ENCODE results near the gene CEP135.

Gene CEP135

DNA sequence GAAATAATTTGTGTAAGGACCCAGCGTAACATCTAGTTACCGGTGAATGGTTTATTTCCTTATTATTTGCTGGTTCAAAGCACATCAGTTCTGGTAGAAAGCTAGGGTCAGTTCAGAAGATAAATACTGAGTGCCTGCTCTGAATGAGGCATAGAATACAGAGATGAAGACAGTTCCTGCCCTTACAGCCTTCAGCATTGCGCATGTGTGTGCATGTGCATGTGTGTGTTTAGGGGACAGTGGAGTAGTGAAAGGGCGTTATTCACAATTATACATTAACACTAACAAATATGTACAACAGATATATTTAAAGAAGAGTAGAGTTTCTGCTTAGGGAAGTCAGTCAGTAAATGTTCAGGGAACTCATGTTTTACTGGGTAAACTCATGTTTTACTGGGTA is 29.1 kb downstream of the CEP135 start:
- Histone ChIP-seq H3K4me1 (ENCODE audit: control insufficient read depth, low read depth, low read length) (peaks cover 11% of the 10 kb centered on the region), H3K9me3 (ENCODE audit: control insufficient read depth, low read depth, low read length) (no peaks in the 10 kb centered on the region), H3K4me3 (ENCODE audit: low read length) (no peak overlapping the region), H3K27me3 (ENCODE audit: control insufficient read depth, insufficient read depth, low read length) (no peaks in the 10 kb centered on the region), H3K36me3 (ENCODE audit: control insufficient read depth, low read depth, low read length) (peaks cover 9% of the 10 kb centered on the region), H3K27ac (ENCODE audit: low read length) (no peak overlapping the region), H3K9ac (ENCODE audit: low read length) (no peak overlapping the region)

DNA sequence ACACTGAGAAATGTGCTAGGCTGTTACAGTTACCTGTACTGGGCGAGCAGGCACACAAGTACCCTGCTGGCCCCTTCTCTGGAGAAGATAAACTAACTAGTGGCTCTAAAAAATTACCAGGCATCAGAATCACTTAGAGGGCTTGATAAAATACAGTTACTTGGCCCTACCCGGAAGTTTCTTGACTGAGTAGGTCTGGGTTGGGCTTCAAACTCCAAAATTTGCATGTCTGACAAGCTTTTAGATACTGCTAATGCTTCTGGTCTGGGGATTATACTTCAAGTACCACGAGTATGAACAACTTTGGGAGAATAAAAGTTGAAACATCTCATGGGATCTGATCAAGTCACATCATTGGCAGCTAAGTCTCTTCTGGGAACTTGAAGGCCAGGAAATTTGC is 30.8 kb downstream of the CEP135 start:
- Histone ChIP-seq H3K4me1 (ENCODE audit: control insufficient read depth, low read depth, low read length) (no peaks in the 10 kb centered on the region), H3K27ac (ENCODE audit: low read length) (no peak overlapping the region), H3K36me3 (ENCODE audit: control insufficient read depth, low read depth, low read length) (peaks cover 13% of the 10 kb centered on the region), H3K27me3 (ENCODE audit: control insufficient read depth, insufficient read depth, low read length) (no peaks in the 10 kb centered on the region), H3K9ac (ENCODE audit: low read length) (no peak overlapping the region), H3K4me3 (ENCODE audit: low read length) (no peak overlapping the region), H3K9me3 (ENCODE audit: control insufficient read depth, low read depth, low read length) (no peaks in the 10 kb centered on the region)

DNA sequence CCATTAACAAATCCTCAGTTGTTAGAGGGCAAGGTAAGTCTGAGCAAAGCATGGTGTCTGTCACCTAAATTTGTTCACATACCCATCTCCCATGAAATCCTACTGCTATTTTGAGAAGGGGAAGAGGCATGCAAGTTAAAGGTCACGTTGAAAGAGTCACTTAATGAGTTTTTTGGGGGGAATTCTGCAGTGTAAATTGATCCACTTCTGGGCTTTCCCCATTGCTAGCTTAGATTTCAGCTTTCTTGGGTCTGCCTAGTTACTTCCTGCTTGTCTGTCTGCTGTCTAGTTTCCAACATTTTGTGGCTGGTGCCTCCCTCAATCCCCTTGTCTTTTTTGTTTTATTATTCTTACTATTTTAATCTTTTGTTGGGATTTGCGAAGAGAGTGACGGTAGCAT is 32.0 kb downstream of the CEP135 start:
- Histone ChIP-seq H3K9ac (ENCODE audit: low read length) (no peak overlapping the region), H3K4me3 (ENCODE audit: low read length) (no peak overlapping the region), H3K36me3 (ENCODE audit: control insufficient read depth, low read depth, low read length) (peaks cover 16% of the 10 kb centered on the region), H3K27ac (ENCODE audit: low read length) (no peak overlapping the region), H3K9me3 (ENCODE audit: control insufficient read depth, low read depth, low read length) (no peaks in the 10 kb centered on the region), H3K4me1 (ENCODE audit: control insufficient read depth, low read depth, low read length) (no peaks in the 10 kb centered on the region), H3K27me3 (ENCODE audit: control insufficient read depth, insufficient read depth, low read length) (no peaks in the 10 kb centered on the region)

DNA sequence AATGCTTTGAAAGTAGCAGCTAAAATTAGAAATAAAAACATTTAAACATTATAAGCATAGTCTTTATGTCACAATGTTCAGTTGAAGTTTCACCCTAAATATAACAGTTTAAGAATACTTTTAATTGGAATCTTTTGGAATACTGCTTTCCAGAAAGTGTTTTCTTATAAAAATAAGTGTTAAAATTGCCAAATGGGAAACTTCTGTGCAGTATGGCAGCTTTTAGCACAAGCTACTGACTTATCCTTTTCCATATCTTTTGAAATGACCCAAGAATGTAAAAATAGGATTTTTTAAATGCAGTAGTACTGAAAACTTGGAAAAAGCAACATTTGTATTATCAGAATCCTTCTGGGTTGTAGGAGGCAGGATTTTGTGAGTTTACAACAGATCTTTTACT is 34.2 kb downstream of the CEP135 start:
- H3K27me3 ChIP-seq (ENCODE audit: control insufficient read depth, insufficient read depth, low read length), result no peaks in the 10 kb centered on the region
- H3K27ac ChIP-seq (ENCODE audit: low read length), result no peak overlapping the region
- H3K4me3 ChIP-seq (ENCODE audit: low read length), result no peak overlapping the region
- no peaks in the 10 kb centered on the region for H3K4me1 ChIP-seq (ENCODE audit: control insufficient read depth, low read depth, low read length)
- H3K9ac ChIP-seq (ENCODE audit: low read length), result no peak overlapping the region
- no peaks in the 10 kb centered on the region for H3K9me3 ChIP-seq (ENCODE audit: control insufficient read depth, low read depth, low read length)
- peaks cover 19% of the 10 kb centered on the region for H3K36me3 ChIP-seq (ENCODE audit: control insufficient read depth, low read depth, low read length)

DNA sequence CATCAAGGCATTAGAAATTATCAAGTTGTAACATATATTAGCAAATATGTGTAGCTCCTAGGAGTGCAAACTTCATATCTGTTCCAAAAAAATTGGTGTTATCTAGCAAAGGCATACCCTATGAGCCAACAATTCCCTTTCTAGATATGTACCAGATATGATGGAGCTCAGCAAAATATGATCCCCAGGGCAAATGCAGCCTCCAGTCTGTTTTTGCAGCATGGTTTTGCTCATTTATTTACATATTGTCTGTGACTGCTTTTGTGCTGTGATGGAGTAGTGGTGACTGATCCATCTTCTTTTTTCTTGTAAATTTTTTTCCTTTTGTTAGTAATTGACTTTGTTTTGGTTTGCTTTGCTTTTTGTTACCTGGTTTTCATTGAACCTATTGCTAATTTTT is 41.0 kb downstream of the CEP135 start:
- no peaks in the 10 kb centered on the region for H3K9me3 ChIP-seq (ENCODE audit: control insufficient read depth, low read depth, low read length)
- no peak overlapping the region for H3K9ac ChIP-seq (ENCODE audit: low read length)
- H3K27ac ChIP-seq (ENCODE audit: low read length), result no peak overlapping the region
- H3K27me3 ChIP-seq (ENCODE audit: control insufficient read depth, insufficient read depth, low read length), result no peaks in the 10 kb centered on the region
- H3K36me3 ChIP-seq (ENCODE audit: control insufficient read depth, low read depth, low read length), result peaks cover 14% of the 10 kb centered on the region
- peaks cover 8% of the 10 kb centered on the region for H3K4me1 ChIP-seq (ENCODE audit: control insufficient read depth, low read depth, low read length)
- no peak overlapping the region for H3K4me3 ChIP-seq (ENCODE audit: low read length)

DNA sequence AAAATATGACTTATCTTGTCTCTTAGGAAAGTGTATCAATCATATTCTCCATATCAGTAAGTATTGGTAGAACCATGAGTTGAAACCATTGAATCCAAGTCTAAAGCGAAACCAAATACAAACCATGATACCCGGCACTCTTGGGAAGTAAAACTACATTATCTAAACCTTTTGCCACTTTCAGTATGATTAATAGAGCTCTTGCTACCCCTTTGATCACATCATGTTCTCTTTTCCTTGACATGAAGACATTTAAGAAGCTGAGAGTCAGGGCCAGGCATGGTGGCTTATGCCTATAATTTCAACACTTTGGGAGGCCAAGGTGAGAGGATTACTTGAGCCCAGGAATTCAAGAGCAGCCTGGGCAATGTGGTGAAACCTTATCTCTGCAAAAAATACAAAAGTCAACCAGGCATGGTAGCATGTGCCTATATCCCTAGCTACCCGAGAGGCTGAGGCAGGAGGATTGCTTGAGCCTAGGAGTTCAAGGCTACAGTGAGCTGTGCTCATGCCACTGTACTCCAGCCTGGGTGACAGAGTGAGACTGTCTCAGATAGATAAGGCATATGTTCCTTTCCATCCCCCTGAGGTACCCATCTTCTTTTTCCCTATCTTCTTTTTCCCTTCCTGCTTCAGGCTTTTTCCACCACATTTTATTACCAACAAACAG is 45.4 kb downstream of the CEP135 start:
- Histone ChIP-seq H3K4me1 (ENCODE audit: control insufficient read depth, low read depth, low read length) (peaks cover 8% of the 10 kb centered on the region), H3K4me3 (ENCODE audit: low read length) (no peak overlapping the region)

DNA sequence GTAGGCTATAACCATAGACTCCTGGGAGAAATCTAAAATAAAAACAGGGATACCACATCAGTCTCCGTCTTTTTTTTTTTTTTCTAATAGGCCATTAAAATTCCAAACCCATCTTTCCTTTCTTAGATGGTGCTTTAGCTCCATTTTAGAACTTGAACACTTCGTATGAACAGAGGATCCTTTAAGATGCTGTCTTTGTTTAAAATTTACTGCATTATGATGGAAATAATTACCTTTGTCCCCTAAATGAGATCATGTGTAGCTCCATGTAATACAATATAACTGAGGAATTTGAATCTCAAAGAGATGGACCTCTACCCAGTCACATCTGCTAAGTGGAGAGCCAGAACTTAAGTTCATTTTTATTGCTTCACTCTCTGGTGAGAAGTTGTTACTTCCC is 47.9 kb downstream of the CEP135 start:
- no peaks in the 10 kb centered on the region for H3K27me3 ChIP-seq (ENCODE audit: control insufficient read depth, insufficient read depth, low read length)
- H3K36me3 ChIP-seq (ENCODE audit: control insufficient read depth, low read depth, low read length), result peaks cover 24% of the 10 kb centered on the region
- no peak overlapping the region for H3K27ac ChIP-seq (ENCODE audit: low read length)
- H3K4me3 ChIP-seq (ENCODE audit: low read length), result no peak overlapping the region
- no peaks in the 10 kb centered on the region for H3K9me3 ChIP-seq (ENCODE audit: control insufficient read depth, low read depth, low read length)
- H3K4me1 ChIP-seq (ENCODE audit: control insufficient read depth, low read depth, low read length), result no peaks in the 10 kb centered on the region
- H3K9ac ChIP-seq (ENCODE audit: low read length), result no peak overlapping the region

More for the DNA sequence above, 45.4 kb downstream of the CEP135 start:
- H3K9ac ChIP-seq (ENCODE audit: low read length), result no peak overlapping the region
- no peak overlapping the region for H3K27ac ChIP-seq (ENCODE audit: low read length)
- H3K27me3 ChIP-seq (ENCODE audit: control insufficient read depth, insufficient read depth, low read length), result no peaks in the 10 kb centered on the region
- H3K36me3 ChIP-seq (ENCODE audit: control insufficient read depth, low read depth, low read length), result peaks cover 11% of the 10 kb centered on the region
- H3K9me3 ChIP-seq (ENCODE audit: control insufficient read depth, low read depth, low read length), result no peaks in the 10 kb centered on the region

DNA sequence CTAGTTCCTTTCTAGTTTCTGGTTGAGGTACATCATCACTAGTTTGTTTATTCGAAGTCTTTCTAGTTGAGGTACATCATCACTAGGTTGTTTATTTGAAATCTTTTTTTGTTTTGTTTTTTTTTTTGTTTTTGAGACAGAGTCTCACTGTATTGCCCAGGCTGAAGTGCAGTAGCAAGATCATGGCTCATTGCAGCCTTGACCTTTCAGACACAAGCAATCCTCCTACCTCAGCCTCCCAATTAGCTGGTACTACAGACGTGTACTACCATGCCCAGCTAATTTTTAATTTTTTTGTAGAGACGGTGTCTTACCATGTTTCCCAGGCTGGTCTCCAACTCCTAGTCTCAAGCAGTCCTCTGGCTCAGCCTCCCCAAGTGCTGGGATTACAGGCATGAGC is 54.9 kb downstream of the CEP135 start:
- H3K36me3 ChIP-seq (ENCODE audit: control insufficient read depth, low read depth, low read length), result peaks cover 12% of the 10 kb centered on the region
- H3K4me1 ChIP-seq (ENCODE audit: control insufficient read depth, low read depth, low read length), result no peaks in the 10 kb centered on the region
- H3K4me3 ChIP-seq (ENCODE audit: low read length), result no peak overlapping the region
- no peak overlapping the region for H3K27ac ChIP-seq (ENCODE audit: low read length)
- no peaks in the 10 kb centered on the region for H3K27me3 ChIP-seq (ENCODE audit: control insufficient read depth, insufficient read depth, low read length)
- no peak overlapping the region for H3K9ac ChIP-seq (ENCODE audit: low read length)
- no peaks in the 10 kb centered on the region for H3K9me3 ChIP-seq (ENCODE audit: control insufficient read depth, low read depth, low read length)

DNA sequence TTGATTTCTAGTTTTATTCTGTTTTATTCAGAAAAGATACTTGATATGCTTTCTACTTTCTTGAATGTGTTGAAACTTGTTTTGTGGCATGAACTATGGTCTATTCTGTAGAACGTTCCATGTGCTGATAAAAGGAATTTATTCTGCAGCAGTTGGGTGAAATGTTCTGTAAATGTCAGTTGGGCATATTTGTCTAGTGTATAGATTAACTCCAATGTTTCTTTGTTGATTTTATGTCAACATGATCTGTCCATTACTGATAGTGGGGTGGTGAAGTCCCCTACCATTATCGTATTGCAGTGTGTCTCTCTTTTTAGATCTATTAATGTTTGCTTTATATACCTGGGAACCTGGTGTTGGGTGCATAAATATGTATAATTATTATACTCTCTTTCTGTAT is 55.5 kb downstream of the CEP135 start:
- Histone ChIP-seq H3K27ac (ENCODE audit: low read length) (no peak overlapping the region), H3K36me3 (ENCODE audit: control insufficient read depth, low read depth, low read length) (peaks cover 12% of the 10 kb centered on the region)

DNA sequence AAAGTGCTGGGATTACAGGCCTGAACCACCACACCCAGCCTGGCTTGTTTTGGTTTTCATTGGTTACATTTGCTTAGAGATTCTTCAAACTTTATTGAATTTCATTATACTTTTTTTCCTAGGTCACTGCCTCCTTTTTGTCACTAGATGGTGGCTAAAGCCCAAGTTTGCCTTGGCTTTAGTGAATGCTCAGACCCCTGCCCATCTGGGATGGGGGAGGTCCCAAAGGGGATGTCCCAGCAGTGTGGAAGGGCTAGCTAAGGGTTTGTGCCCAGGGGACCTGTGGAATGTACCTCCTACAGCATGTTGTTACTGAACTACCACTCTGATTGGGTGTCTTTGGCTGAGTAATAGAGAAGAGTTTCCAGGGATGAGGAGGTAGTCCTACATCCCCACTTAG is 58.4 kb downstream of the CEP135 start:
- H3K4me3 ChIP-seq (ENCODE audit: low read length), result no peak overlapping the region
- no peak overlapping the region for H3K27ac ChIP-seq (ENCODE audit: low read length)
- H3K36me3 ChIP-seq (ENCODE audit: control insufficient read depth, low read depth, low read length), result peaks cover 13% of the 10 kb centered on the region
- H3K4me1 ChIP-seq (ENCODE audit: control insufficient read depth, low read depth, low read length), result no peaks in the 10 kb centered on the region
- H3K9me3 ChIP-seq (ENCODE audit: control insufficient read depth, low read depth, low read length), result no peaks in the 10 kb centered on the region
- no peak overlapping the region for H3K9ac ChIP-seq (ENCODE audit: low read length)
- H3K27me3 ChIP-seq (ENCODE audit: control insufficient read depth, insufficient read depth, low read length), result no peaks in the 10 kb centered on the region

More for the DNA sequence above, 55.5 kb downstream of the CEP135 start:
- H3K4me1 ChIP-seq (ENCODE audit: control insufficient read depth, low read depth, low read length), result no peaks in the 10 kb centered on the region
- H3K4me3 ChIP-seq (ENCODE audit: low read length), result no peak overlapping the region
- H3K27me3 ChIP-seq (ENCODE audit: control insufficient read depth, insufficient read depth, low read length), result no peaks in the 10 kb centered on the region
- H3K9me3 ChIP-seq (ENCODE audit: control insufficient read depth, low read depth, low read length), result no peaks in the 10 kb centered on the region
- H3K9ac ChIP-seq (ENCODE audit: low read length), result no peak overlapping the region

DNA sequence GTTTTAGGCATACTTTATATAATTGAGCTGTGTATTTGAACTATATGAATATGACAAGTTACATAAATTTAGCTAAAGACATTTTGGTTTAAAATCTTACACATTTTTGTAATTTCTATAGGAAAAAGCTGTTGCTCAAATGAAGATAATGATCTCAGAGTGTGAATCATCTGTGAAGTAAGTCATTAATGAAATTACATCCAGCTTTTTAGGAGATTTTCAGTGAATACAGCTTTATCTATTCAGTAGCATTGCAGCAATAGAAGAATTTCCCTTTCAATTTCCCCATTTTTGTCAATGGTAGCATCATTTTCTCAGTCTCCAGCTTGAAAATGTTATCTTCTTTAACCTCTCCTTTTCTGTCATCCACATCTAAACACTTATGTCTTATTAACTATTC is 59.5 kb downstream of the CEP135 start:
- peaks cover 21% of the 10 kb centered on the region for H3K36me3 ChIP-seq (ENCODE audit: control insufficient read depth, low read depth, low read length)
- H3K4me3 ChIP-seq (ENCODE audit: low read length), result no peak overlapping the region
- H3K9ac ChIP-seq (ENCODE audit: low read length), result no peak overlapping the region
- no peaks in the 10 kb centered on the region for H3K4me1 ChIP-seq (ENCODE audit: control insufficient read depth, low read depth, low read length)
- no peak overlapping the region for H3K27ac ChIP-seq (ENCODE audit: low read length)
- no peaks in the 10 kb centered on the region for H3K9me3 ChIP-seq (ENCODE audit: control insufficient read depth, low read depth, low read length)
- no peaks in the 10 kb centered on the region for H3K27me3 ChIP-seq (ENCODE audit: control insufficient read depth, insufficient read depth, low read length)

DNA sequence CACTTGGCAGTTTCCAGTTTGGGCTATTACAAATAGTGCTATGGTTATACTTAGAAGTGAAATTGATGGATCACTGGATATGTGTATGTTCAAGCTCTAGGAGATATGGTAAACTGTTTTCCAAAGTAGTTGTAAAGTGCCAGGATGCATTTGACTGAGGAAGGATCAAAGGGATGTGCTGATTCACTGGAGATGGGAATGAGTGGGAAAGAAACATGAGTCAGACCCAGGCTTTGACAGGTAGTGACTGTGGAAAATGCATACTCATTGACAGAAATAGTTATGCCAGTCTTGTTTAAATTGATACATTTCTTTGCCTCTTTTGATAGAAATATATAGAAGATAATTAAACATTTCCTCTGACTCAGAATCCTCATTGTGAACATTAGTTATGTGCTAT is 77.9 kb downstream of the CEP135 start:
- H3K9ac ChIP-seq (ENCODE audit: low read length), result no peak overlapping the region
- H3K27ac ChIP-seq (ENCODE audit: low read length), result no peak overlapping the region
- peaks cover 24% of the 10 kb centered on the region for H3K36me3 ChIP-seq (ENCODE audit: control insufficient read depth, low read depth, low read length)
- no peaks in the 10 kb centered on the region for H3K9me3 ChIP-seq (ENCODE audit: control insufficient read depth, low read depth, low read length)
- H3K4me3 ChIP-seq (ENCODE audit: low read length), result no peak overlapping the region
- H3K4me1 ChIP-seq (ENCODE audit: control insufficient read depth, low read depth, low read length), result no peaks in the 10 kb centered on the region
- H3K27me3 ChIP-seq (ENCODE audit: control insufficient read depth, insufficient read depth, low read length), result no peaks in the 10 kb centered on the region
